GM18508 (cell line): ENCODE results near the gene PWWP2B.
"Not testable (repeated sequence)": the region's sequence is repeated elsewhere in the genome, so short reads cannot be mapped to it uniquely, and the experiment has no call there.

Experiments
- ATAC-seq: cut with Tn5 transposase; IDR thresholded peaks from one replicate; pipeline ENCODE4 v1.9.1; 2021; ENCODE audit warnings: moderate number of reproducible peaks; ENCODE audit not compliant: insufficient read depth, unreplicated experiment

Gene PWWP2B

DNA sequence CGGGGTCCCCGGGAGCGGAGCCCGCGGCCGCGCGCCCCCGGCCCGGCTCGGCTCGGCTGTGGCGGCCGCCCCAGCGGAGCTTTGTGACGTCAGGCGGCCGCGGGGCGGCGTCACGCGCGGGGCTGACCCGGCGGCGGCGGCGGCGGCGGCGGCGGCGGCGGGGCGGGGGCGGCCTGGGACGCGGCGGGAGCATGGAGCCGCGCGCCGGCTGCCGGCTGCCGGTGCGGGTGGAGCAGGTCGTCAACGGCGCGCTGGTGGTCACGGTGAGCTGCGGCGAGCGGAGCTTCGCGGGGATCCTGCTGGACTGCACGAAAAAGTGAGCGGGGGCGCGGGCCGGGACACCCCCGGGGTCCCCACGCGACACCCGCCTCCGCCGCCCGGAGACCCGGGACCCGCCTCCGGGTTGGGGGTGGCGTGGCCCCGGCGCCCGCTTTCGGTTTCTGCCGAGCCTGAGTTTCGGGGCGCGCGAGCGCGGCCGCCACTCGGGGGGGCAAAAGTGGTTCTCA, at the start of gene PWWP2B:
TSS of gene PWWP2B (plus strand) at position 165 of the 506 bp plus-strand sequence. CDS start at position 192, 27 bp downstream.
- no peak for ATAC-seq

GRCh38 chr10:132347211-132347930, 49.6 kb upstream of the PWWP2B start:
- ATAC-seq, result no peak

- ATAC-seq, result no peak
Measured at GRCh38 chr10:132347931-132348267, 49.1 kb upstream of the PWWP2B start.

GRCh38 chr10:132349766-132350165, 47.2 kb upstream of the PWWP2B start:
- ATAC-seq, result no peak

DNA sequence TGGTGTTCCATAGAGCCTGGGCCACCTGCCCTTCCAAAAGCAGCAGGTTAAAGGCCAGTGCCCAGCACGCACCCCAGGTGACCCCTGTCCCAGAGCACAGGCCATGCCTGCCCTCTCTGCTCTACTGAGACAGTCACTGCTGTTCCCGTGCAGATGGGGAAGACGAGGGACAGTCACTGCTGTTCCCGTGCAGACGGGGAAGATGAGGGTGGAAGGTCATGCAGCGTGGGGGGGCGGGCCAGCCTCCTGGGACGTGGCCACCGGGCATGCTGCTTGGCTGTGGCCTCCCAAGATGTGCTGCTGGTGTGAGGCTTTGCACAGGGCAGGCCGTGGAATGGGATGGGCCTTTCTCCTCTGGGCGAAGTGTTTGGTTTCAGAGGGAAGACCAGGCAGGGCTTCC, 46.6 kb upstream of the PWWP2B start:
- no peak for ATAC-seq

GRCh38 chr10:132350946-132351345, 46.1 kb upstream of the PWWP2B start:
- no peak for ATAC-seq

DNA sequence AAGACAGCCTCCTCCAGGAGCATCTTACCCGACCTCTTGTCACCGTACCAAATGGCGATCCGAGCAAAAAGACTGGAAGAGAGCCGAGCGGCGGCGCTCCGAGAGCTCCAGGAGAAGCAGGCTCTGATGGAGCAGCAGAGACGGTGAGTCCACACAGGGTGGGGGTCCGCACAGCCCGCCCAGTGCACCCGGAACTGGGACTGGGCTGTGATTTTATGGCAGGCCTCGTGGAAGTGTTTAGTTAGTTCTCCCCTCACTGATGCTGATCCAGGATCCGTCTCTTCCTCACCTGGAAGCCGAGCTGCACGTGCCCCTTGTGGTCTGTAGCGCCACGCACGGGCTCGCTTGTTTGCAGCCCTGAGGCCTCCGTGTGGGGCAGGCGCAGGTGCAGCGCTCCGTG, 45.4 kb upstream of the PWWP2B start:
- no peak for ATAC-seq

DNA sequence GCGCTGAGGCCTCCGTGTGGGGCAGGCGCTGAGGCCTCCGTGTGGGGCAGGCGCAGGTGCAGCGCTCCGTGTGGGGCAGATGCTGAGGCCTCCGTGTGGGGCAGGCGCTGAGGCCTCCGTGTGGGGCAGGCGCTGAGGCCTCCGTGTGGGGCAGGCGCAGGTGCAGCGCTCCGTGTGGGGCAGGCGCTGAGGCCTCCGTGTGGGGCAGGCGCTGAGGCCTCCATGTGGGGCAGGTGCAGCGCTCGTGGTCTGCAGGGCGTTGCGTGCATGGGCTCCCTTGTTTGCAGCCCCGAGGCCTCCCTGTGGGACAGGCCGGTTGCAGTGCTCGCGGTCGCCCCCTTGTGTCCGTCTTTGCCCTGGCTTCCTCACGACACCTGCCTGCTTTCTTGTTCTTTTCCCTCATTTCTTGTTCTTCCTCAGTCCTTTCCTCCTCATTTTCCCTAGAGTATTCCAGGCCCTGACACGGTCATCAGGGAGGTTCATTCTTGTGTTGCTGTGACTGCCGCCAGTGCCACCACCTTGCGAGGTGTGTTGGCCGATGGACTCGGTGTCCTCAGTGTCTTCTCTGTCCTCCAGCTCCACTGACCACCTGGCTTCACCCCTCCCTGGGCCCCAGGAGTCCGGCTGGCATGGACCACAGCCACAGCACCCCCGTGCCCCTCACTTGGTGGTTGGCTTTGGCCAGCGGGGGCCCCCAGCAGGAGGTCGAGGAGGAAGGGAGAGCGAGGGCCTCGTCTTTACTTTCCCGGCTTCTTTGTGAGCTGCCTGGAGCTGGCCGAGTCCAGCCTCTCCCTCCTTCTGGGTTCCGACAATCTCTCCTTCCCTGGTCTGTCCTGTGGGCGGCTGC, 44.3 kb upstream of the PWWP2B start:
- ATAC-seq, result not testable (repeated sequence)

DNA sequence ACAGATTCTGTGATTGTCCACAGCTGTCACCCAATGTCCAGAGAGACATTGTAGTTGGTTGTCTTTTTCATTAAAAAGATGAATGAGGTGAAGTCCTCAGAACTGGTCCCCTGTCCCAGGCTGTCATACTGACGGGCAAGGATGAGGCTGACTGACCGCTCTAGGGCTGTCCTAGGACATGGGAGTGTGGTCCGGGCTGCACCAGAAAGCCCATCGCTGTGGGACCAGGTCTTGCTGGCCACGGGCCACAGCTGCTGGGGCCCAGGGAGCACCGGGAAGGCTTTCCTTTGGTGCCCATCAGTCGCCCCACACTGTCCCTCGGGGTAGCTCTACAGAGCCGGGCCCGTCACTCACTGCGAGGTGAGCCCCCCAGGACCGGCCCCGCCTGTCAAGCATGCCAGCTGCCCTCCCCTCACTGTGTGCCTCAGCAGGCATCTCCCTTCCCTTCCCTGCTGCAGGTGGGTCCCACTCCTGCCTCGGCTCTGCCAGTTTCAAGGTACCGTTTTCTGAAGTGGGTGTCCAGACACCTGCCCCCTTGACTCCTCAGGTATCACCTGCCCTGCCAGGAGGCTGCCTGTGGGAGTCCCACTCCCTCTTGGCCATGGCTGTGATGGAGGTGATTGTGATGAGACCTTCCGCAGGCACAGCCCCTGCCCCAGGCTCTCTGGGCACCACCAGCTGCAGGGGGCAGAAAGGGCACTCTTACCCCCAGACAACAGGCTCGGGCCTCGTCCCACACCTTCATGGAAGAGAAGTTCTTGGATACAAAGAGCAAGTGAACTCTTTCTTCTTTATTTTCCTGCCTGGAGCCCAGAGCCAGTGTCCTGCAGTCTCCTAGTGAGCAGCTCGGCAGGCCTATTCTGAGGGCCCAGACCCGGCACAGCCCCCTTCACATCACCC, 43.3 kb upstream of the PWWP2B start:
- ATAC-seq, result no peak

DNA sequence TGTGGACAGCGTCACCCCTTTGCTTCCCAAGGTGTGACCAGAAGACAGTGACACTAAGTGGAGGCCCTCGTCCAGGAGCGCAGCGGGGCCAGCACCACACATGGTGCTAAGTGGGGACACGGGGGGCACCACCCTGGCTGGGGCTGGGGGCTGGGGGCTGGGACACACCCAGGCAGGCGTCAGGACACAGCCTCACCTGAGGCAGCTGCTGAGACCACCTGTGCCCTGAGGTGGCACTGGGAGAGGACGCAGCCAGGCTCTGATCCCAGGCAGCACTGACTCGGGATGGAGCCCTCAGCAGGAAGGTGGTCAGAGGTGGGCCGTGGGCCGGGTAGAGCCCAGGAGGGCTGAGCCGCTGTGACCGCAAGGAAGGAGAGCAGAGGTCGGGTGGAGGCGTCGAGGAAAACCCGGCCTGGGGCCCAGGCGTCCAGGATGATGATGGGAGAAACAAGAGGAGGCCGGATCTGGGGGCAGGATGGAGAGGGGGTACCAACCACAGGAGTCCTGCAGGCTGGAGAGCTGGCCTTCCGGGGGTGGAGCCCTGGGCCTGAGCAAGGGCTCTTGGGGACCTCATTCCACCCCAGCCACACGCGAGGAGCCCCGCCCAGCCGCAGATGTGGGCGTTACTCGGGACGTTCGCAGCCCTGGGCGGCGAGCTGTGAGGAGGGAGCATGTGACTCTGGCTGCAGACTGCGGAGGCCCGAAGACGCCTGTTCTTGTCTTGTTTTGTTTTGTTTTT, 42.5 kb upstream of the PWWP2B start:
- no peak for ATAC-seq

DNA sequence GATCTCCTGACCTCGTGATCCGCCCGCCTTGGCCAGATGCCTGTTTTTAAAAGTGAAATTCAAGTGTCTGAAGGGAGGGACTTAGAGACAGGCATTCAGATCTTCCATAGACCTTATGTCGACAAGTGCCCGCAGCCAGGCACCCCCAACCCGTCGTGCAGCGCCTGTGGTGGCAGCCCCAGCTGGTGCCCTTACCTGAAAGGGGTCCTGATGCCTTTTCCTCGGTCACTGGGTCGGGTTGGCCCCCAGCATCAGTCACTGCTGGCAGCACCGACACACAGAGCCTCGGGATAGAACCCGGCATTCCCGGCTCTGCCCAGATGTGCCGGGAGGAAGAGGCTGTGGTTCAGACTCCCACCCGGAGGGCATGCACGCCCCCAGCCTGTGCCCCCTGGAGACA, 41.7 kb upstream of the PWWP2B start:
- ATAC-seq, result no peak

- no peak for ATAC-seq
Measured at GRCh38 chr10:132355754-132356153, 41.2 kb upstream of the PWWP2B start.

DNA sequence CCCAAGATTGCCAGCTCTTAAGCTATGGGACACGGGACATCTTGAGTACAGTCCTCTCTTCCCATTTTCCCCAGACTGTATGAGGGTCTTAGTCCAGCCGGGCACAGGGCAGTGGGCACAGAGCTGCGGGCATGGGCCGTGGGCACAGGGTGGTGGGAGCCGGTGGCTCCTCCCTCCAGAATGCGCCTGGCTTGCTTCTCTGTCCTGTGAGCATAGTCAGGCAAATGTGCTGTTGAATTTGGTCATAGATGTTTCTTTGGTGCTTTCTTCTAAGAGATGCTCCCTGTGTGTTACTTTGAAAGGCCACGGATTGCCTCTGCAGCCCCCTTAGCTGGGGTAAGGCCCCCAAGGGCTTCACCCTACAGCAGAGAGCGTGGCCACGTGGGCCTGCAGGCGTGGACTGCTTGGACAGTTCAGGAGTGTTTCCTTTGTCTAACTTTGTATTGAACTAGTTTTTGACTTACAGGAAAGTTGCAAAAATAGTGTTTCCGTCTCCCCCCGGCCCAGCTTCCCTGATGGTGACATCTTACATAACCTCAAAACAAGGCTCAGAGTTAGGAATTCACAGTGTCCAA, 40.3 kb upstream of the PWWP2B start:
- no peak for ATAC-seq

DNA sequence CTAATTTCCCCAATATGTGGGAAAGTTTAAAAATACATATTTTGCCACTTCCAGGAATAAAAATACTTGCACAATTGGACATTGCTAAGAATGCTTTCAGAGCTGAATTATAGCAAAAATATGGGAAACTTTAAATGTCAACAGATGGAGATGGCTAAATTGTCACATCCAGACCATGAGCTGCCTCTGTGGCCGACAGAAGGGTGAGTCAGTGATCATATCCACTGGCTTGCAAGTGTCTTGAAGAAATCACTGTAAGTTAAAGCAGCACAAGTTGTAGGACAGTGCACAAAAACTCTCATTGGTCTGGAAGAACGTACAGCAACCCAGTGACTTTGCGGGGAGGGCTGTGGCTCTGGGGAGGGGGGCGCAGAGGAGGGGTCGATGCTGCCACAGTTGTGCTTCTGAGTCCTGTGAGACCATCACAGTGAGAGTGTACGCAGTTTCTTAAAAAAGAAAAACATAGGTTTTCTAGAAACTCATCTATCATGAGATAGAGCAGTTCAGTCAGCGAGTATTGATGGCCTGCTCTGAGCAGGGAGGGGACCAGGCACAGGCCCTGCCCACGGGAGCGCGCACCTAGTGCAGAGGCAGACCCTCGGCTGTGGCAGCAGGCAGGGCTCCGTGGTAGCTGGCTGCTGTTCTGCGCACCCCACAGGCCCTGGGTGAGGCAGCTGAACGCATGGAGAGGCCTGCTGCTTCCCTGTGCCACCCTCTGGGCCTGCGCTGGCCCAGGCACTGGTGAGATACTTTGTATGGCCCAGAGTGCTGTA, 39.5 kb upstream of the PWWP2B start:
- no peak for ATAC-seq

- no peak for ATAC-seq
Measured at GRCh38 chr10:132359305-132360040, 37.5 kb upstream of the PWWP2B start.

- ATAC-seq, result no peak
Measured at GRCh38 chr10:132360766-132361447, 36.1 kb upstream of the PWWP2B start.

GRCh38 chr10:132361581-132362101, 35.4 kb upstream of the PWWP2B start:
- no peak for ATAC-seq
